NCI-H82 (cell line): Measurements from ENCODE around the gene WASF3.
"Not testable (repeated sequence)": the region's sequence is repeated elsewhere in the genome, so short reads cannot be mapped to it uniquely, and the experiment has no call there.

Experiments used
- DNase-seq: peaks from one replicate; lab custom pipeline; 2025; lab: John Stamatoyannopoulos, UW

The WASF3 gene

DNA sequence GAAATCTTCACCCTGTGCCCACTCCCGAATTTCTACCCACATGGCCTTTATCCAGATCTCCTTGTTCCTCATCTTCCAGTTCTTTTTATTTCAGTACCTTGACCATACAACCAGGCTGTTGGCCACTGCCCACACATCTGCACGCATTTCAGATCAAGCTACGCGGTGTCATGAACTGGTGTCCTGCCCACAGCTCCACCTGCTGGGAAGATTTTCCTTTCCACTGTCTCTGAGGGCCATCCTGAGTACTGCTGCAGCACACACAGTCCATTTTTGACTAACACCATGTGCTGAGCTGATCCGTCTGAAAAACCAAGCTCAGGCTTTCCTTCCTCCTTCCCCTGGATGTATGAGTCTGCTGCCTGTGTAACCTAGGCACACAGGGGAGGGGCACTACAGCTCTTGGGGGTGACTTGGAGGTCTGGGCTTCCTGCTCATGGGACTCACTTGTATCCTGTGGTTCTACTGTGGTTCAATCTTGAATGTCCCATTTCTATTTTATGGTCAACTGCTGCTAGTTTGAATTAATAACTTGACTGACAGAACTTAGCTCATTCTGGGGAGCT is 71.9 kb downstream of the WASF3 start:
- DNase-seq: peak; percentile 39

DNA sequence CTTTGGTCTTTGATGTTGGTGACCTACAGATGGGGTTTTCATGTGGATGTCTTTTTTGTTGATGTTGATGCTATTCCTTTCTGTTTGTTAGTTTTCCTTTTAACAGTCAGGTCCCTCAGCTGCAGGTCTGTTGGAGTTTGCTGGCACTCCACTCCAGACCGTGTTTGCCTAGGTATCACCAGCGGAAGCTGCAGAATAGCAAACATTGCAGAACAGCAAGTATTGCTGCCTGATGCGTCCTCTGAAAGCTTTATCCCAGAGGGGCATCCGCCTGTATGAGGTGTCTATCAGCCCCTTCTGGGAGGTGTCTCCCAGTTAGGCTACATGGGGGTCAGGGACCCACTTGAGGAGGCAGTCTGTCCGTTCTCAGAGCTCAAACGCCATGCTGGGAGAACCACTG is 78.2 kb downstream of the WASF3 start:
- not testable (repeated sequence) for DNase-seq

DNA sequence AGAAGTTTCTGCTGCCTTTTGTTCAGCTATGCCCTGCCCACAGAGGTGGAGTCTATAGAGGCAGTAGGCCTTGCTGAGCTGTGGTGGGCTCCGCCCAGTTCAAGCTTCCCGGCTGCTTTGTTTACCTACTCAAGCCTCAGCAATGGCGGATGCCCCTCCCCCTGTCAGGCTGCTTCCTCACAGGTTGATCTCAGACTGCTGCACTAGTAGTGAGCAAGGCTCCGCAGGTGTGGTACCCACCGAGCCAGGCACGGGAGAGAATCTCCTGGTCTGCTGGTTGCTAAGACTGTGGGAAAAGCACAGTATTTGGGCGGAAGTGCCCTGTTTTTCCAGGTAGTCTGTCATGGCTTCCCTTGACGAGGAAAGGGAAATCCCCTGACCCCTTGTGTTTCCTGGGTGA is 78.6 kb downstream of the WASF3 start:
- peak; percentile 40 for DNase-seq

DNA sequence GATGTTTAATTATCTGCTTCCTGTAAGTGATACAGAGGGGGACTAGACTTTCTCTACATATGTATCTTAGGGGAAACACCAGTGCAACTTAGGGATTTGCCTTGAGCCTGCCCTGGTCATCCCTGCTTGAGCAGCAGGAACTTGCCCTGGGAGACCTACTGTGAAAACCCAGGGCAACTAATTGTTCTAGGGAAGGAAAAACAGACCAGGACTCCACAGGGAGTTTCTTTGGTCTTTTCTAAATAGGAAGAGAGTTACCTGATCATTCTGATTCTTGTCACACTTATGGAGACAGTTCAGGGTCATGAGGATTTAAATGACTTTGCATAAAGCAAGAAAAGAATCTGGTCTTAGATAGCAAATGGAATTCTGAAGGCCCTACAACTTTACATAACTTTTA is 89.1 kb downstream of the WASF3 start:
- DNase-seq: no peak

DNA sequence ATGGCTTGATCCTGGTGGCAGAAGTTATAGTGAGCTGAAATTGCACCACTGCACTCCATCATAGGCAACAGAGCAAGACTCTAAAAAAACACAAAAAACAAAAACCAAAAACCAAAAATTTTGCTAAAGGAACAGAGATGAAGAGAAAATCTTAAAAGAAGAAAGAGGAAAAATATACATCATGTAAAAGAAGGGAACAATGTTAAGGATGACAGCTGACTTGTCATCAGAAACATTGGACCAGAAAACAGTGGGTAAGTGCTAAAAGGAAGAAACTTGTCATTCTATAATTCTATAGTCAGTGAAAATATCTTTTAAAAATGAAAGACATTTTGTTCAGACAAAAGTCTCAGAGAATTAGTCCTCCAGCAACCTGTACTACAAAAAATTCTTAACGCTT is 93.8 kb downstream of the WASF3 start:
- DNase-seq: no peak

DNA sequence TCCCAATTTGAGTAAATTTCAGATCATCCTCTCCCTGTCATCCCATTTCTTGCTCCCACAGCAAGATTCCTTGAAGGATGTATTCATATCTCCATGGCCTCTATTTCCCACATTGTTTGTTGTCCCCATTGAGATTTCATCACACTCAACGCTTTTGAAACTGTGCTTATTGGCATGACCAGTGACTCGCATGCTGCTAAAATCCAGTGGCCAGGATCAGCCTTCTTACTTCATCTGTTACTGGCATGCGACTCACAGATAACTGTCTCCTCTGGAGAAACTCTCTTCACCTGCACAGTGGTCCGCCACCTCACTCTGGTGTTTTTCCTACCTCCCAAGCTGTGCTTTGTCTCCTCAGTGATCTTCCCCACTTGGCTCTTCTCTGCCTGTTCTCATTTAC is 95.8 kb downstream of the WASF3 start:
- DNase-seq: no peak

DNA sequence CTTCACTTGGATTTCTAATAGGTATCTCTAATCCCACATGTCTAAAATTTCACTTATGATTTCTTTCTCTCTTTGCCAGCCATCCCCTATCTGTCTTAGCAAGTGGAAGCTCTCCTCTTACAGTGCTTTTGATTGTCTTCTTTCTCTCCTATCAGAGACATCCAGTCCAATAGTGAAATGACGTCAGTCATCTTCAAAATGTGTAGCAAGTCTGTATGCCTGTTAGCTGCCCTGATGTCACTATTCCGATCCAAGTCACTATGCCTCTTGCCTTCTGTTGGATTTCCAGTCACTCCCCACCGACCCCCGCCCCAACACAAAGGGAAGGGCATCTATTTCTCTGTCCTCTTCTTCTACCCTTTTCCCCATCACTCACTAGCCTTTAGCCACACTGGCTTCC is 96.4 kb downstream of the WASF3 start:
- no peak for DNase-seq

DNA sequence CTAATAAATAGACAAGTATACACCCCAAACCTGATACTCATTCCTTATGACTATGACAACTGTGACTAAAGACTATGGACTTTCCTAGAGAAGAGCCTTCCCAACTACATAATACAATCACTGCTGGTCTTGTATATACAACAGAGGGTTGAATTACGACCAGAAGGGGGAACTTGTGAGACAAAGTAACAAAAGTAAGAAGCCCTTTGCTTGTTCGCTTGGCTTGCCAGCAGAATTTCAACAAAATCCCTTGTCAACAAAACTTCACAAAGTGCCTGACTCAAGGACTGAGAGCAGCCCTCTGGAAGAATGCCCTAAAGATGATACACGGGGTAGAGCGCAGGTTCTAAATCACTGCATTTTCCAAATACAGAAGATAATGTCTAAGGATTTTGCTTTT is 99.4 kb downstream of the WASF3 start:
- peak; percentile 69 for DNase-seq

DNA sequence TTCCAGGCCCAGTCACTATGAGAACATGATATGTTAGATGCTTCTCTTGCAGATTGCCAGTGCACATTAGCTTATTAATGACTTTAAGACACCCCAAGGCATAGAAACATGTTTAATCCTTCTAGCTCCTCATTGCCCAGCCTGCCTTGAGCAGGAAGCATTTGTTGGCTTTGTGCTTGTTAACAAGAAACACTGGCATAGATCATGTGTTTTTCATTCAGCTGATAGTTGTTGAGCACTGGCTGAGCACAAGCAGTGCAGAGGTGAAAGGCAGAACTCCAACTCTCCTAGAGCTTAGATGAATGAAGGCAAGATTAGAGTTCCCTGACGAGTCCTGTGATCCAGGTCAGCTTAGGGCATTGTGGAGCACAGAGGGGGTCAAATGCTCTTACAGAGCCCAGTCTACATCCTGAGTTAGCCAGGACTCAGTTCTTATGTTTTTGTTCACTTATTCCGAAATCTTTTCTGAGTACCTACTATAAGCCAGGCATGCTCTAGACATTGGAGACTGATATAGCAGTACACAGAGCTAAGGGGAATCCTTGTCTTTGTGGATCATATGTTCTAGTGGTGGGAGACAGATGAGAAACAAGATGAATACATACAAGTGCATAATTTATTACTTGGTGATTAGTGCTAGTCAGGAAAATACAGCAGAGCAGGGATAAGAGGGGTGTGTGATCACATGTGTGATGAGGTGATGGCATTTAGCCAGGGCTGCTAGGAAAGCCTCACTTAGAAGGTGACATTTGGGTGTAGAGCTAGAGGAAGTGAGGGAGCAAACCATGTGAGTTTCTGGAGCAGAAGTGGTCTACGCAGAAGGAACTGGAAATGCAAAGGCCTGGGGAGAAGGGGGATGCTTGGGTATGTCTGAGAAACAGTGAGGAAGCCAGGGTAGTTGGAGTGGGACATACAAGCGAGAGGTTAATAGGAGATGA is 101.2 kb downstream of the WASF3 start:
- DNase-seq: peak; percentile 67

DNA sequence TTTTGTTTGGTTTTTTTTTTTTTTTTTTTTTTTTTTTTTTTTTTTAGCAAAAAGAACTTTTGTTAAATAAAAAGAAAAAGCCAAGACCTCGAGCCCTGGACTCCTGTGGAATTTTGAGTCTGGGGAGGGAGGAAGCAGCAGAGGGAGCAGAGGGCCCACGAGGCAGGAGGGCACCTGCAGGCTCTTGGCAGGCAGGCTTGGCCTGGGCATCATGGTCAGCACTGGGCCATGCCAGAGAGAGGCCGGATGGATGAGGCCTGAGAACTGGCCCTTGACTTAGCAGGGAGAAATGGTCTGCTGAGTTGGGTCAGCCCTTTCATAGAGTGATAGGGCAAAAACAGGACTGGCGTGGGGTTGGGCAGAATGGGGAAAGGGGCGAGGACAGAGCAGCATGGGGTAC is 102.7 kb downstream of the WASF3 start:
- DNase-seq: no peak

DNA sequence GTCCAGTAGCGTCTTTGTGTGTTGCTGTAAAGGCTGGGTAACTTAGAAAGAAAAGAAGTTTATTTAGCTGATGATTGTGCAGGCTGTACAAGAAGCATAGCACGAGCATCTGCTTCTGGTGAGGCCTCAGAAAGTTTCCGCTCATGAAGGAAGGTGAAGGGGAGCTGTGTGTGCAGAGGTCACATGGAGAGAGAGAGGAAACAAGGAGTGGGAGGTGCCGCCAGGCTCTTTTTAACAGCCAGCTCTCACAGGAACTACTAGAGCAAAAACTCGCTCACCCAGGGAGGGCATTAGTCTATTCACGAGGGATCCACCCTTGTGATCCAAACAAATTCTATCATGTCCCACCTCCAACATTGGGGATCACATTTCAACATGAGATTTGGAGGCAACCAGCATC is 103.3 kb downstream of the WASF3 start:
- DNase-seq: no peak

DNA sequence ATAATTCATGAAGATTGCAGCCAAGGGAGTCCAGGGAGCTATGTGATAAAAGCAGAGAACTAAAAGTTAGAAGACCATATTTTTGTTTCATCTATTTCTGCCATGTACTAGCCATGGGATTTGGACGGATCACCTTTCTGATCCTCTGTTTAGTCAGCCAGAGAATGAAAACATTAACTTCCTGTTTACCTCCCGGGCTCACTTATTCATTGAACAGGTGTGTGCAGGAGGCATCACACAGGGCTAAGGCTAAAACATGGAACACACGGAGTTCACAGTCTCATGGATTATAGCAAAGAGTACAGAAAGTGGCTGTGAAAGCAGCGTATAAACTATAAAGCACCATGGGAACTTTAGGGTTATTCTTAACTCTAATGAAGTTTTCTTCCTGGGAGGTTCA is 106.3 kb downstream of the WASF3 start:
- DNase-seq: peak; percentile 40

DNA sequence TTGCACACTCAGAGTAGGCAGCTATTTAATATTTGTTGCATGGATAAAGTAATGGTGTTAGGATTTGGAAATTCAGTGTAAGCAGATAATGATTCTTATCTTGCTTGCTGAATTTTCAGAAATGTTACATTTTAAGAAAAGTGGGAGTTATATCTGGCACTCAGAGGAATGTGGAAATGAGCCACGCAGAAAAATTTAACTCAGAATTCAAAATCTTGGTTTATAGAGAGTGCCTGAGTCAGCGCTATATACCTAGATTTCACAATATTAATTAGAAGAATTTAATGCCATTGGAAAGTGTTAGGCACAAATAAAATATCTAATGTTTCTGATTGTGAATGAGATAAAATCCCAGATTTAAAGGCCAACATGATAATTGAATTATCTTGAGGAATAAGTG is 106.8 kb downstream of the WASF3 start:
- DNase-seq: no peak

DNA sequence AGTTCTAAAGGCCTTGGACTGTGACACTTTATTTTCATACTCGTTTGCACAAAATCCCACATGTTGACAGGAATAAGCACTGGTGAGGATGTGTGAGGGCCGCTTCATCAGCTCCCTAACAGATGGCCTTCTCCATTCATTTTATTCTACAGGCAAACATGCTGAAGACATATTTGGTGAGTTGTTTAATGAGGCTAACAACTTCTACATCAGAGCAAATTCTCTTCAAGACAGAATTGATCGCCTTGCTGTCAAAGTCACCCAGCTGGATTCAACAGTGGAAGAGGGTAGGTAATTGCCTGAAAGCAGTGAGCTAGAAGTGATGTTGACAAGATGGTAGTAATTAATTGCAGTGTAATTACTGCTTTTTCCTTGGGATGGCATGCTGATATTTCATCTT is 107.4 kb downstream of the WASF3 start:
- DNase-seq: no peak

DNA sequence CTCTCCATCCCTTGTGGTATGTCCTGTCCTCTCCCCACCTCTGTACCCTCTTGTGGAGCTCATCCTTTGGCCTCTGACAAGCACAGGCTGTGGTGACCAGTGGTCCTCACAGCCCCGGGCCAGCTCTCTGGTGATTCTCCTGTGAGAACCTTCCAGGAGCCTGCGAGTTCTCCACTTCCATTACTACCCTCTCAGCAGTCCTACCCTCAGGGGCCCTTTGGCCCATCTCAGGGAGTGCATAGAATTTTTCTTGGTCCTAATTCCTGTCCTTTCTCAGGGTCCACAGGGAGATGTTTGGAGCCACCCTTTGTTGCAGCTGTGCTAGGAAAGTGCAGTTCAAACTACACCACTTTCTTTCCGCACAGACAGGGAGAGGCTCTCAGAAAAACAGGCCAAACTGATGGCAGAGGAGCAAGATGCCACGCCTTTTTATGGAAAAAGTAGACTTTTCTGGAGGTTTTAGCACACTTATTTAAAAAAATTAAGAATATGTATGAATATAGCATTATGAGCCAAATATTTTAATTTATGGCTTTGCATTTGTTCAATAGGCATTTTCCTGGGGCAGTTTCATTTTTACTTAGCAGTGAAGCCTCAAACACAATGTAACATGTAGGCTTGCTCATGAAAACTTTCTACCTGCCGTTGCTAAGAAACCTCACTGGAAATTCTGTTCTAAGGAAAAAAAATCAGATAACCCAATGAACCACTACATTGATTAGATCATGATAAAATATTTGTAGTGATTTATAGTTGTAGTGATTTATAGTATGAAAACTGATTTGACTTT is 111.1 kb downstream of the WASF3 start:
- DNase-seq: no peak

DNA sequence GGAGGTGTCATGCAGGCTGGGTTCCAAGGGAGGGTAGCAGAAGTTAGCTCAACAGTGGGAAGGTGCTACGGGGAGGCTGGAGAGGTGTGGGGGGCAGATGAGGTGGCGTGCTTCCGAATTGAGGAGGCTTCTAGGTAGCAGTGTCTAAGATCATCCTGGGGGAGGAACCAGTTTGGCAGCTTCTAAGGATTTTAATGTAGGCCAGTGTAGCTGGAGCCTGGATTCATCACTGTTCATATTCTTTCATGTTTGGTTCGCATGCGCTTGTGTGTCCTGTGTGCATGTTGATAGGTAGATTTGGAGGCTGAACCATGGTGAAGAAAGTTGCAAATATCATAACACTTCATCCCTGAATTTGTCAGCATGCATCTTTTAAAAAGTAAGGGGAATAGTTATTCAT is 116.4 kb downstream of the WASF3 start:
- no peak for DNase-seq

DNA sequence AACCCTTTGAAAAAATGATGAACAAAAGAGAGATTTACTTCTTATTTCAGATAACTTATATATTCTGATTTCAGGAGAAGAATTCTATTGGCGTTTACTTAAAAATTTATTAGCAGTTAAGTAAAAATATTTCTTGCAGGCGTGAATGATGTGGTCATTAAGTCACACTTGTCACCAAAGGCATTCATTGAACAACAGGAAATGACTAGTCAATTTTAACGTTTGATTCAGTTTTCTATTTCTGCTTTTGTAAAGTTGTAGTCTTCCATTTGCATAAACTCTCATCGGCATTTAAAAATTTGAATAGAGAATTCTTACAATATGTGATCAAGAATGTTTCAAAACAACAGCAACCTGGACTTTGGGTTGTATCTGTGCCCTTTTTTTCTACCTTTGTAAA is 119.7 kb downstream of the WASF3 start:
- DNase-seq: no peak

DNA sequence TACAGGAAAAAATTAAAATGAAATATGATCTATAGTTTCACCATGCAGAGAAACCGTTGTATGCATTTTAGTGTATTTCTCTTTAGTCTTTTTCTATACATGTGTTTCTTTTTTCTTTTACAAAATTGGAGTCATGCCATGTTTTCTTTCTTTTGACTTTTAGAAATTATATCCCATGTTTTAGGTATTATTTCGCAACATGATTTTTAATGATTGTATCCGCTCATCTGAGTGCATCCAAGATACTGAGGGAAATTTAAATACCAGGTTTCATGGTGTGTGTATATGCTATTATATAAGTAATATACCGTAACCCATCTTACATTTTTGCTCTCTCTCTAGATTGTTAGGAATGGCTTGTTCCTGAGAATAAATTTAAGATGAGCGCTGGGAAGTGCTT is 120.8 kb downstream of the WASF3 start:
- no peak for DNase-seq

DNA sequence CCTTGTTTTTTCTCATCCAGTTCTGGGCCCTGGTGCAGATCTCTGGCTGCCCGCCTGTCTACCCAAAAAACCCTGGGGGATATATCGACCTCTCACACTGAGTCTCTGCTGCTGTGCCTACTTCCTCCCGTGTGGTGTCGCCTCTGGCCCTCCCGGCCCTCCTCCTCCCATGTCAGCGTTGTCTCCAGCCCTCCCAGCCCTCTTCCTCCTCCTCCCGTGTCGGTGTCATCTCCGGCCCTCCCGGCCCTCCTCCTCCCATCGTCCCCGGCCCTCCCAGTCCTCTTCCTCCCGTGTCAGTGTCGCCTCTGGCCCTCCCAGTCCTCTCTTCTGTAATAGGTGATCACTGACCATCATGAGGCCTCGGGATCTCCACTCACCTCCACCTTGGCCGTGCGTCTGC is 121.3 kb downstream of the WASF3 start:
- DNase-seq: no peak

DNA sequence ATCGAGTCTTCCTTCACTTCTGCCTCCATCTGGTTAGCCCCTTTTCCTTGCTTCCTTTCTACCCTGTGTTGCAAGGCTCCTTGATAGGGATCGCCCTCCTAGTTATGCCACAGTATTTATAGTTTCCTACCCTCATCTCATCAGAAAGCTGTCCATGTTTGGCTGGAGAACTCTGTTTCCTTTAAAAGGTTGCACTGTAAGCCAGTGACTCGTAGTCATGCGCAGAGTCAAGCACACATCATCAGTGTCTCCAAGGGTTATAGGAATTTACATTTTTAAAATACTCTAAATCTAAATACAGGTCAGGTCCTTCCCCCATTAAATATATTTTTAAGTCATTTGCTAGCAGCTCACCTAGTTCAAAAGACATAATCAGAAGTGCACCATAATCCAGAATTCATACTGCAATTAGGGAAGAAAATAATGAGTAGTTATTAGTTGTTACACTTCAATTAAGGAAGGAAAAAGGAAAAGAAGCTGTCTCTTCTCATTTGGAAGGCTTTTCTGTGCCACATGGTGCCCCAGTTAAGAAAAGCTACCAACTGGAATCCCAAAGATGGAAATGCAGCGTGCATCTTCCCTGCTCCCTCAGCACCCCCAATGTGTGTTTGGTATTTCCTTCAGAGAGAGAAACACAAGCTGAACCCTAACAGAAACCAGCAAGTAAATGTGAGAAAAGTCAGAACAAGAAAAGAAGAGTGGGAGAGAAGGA is 122.1 kb downstream of the WASF3 start:
- DNase-seq: no peak

DNA sequence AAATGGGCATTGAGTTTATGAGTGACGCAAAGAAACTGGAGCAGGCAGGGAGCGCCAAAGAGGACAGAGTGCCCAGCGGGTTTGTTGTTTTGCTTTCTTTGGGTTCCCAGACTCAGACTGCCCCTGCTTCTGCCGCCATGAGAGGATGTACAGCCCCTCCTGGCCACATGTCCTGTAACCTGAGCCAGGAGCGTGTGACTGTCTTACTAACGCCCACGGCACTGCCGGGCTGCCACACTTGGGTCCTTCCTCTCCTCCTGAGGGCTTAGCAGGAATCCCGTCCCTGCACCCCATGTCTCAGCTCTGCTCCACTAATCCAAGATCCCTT is 122.6 kb downstream of the WASF3 start:
- peak; percentile 20 for DNase-seq

DNA sequence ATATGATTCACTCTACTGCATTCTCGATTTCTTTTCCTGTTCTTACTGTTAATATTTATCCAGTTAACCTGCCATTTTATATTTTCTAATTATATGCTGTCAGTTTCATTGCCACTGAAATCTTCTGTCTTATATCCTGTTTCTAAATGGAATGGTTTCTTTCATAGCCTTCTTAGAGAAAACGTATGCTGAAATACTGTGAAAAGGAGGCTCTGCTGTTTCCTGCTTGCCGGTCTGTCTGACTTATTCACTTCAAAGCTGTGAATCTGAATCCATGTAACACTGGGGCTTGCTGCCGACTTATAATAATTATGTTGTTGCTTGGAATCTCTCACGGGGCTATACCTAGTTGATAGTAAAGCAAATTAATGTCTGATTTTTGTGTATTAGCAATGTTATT is 123.1 kb downstream of the WASF3 start:
- no peak for DNase-seq

DNA sequence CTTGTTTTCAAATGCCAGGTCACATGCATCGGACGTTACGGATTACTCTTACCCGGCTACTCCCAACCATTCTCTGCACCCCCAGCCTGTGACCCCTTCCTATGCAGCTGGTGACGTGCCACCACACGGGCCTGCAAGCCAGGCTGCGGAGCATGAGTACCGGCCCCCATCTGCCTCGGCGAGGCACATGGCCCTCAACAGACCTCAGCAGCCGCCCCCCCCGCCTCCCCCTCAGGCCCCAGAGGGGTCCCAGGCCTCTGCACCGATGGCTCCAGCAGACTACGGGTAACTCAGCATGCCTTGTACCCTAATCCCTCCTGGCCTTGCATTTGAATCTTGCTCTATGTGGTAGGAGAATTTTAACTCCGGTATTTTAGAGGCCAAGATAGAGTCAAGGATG is 123.6 kb downstream of the WASF3 start:
- DNase-seq: no peak
